HL-60 (cell line): Measurements from ENCODE around the gene RELCH.

ENCODE experiments used
- GABPA ChIP-seq: IDR thresholded peaks from 2 replicates; pipeline ENCODE4 v1.6.1; 2012; ENCODE audit warnings: low read depth
- POLR2AphosphoS5 ChIP-seq: IDR thresholded peaks from 2 replicates; pipeline ENCODE4 v1.6.1; 2012; ENCODE audit warnings: low read depth
- TF ChIP-seq, protein P1 (sequence below): IDR thresholded peaks from one replicate; pipeline ENCODE4 v1.5.1; 2011; ENCODE audit warnings: low read length, control low read depth, inconsistent platforms; ENCODE audit not compliant: insufficient read depth
- TF ChIP-seq, protein P2 (sequence below): IDR thresholded peaks from 2 replicates; pipeline ENCODE4 v1.6.1; 2012; ENCODE audit warnings: low read depth; ENCODE audit not compliant: insufficient replicate concordance

DNA sequence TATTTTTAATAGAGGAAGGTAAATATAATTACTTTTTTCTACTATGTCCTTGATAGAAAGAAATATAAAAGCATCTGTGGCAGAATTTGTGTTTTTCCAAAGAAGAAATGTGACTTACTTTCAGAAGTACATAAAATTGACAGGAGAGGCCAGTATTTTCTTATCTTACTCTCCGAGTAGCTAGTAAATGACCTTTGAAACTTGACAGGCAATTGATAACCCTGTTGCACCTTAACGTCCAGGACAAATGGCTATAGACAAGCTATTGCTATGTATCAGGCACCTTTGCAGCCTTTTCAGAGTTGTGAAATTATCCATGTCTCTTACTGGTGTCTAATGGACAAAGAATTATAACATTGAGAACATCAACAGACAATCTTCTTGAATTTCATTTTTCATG is 75.0 kb downstream of the RELCH start:
- TF ChIP-seq, protein P1, sequence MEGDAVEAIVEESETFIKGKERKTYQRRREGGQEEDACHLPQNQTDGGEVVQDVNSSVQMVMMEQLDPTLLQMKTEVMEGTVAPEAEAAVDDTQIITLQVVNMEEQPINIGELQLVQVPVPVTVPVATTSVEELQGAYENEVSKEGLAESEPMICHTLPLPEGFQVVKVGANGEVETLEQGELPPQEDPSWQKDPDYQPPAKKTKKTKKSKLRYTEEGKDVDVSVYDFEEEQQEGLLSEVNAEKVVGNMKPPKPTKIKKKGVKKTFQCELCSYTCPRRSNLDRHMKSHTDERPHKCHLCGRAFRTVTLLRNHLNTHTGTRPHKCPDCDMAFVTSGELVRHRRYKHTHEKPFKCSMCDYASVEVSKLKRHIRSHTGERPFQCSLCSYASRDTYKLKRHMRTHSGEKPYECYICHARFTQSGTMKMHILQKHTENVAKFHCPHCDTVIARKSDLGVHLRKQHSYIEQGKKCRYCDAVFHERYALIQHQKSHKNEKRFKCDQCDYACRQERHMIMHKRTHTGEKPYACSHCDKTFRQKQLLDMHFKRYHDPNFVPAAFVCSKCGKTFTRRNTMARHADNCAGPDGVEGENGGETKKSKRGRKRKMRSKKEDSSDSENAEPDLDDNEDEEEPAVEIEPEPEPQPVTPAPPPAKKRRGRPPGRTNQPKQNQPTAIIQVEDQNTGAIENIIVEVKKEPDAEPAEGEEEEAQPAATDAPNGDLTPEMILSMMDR: no peak
- TF ChIP-seq POLR2AphosphoS5: no peak
- TF ChIP-seq, protein P2, sequence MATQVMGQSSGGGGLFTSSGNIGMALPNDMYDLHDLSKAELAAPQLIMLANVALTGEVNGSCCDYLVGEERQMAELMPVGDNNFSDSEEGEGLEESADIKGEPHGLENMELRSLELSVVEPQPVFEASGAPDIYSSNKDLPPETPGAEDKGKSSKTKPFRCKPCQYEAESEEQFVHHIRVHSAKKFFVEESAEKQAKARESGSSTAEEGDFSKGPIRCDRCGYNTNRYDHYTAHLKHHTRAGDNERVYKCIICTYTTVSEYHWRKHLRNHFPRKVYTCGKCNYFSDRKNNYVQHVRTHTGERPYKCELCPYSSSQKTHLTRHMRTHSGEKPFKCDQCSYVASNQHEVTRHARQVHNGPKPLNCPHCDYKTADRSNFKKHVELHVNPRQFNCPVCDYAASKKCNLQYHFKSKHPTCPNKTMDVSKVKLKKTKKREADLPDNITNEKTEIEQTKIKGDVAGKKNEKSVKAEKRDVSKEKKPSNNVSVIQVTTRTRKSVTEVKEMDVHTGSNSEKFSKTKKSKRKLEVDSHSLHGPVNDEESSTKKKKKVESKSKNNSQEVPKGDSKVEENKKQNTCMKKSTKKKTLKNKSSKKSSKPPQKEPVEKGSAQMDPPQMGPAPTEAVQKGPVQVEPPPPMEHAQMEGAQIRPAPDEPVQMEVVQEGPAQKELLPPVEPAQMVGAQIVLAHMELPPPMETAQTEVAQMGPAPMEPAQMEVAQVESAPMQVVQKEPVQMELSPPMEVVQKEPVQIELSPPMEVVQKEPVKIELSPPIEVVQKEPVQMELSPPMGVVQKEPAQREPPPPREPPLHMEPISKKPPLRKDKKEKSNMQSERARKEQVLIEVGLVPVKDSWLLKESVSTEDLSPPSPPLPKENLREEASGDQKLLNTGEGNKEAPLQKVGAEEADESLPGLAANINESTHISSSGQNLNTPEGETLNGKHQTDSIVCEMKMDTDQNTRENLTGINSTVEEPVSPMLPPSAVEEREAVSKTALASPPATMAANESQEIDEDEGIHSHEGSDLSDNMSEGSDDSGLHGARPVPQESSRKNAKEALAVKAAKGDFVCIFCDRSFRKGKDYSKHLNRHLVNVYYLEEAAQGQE: no peak
- TF ChIP-seq GABPA: no peak
